Duodenal mucosa (tissue), 2 donors: ENCODE results near the gene SHANK2.
"Not testable (repeated sequence)": the region's sequence is repeated elsewhere in the genome, so short reads cannot be mapped to it uniquely, and the experiment has no call there.

Source experiments
- H3K27ac ChIP-seq: one replicate; pipeline ENCODE4 v1.7.0; 2013; ENCODE audit warnings: low read depth, low read length
- H3K27me3 ChIP-seq, 2 donors: one replicate each; pipeline ENCODE4 v1.7.0; 2013; ENCODE audit warnings: low read length in 2 of 2, control low read depth in 1 of 2; ENCODE audit not compliant: insufficient read depth in 2 of 2, control insufficient read depth in 1 of 2
- H3K36me3 ChIP-seq, 2 donors: one replicate each; pipeline ENCODE4 v1.7.0; 2013; ENCODE audit warnings: low read length in 2 of 2, control low read depth in 1 of 2; ENCODE audit not compliant: insufficient read depth in 2 of 2, control insufficient read depth in 1 of 2
- H3K4me1 ChIP-seq, 2 donors: one replicate each; pipeline ENCODE4 v1.7.0; 2013; ENCODE audit warnings: low read length in 2 of 2, control low read depth in 1 of 2; ENCODE audit not compliant: insufficient read depth in 2 of 2, control insufficient read depth in 1 of 2
- H3K4me3 ChIP-seq, 2 donors: one replicate each; pipeline ENCODE4 v1.7.0; 2013; ENCODE audit warnings: low read length in 2 of 2, low read depth in 1 of 2
- H3K9ac ChIP-seq, 2 donors: one replicate each; pipeline ENCODE4 v1.7.0; 2013; ENCODE audit warnings: low read length in 2 of 2, low read depth in 1 of 2
- H3K9me3 ChIP-seq, 2 donors: one replicate each; pipeline ENCODE4 v1.7.0; 2013; ENCODE audit warnings: low read length in 2 of 2, control low read depth in 1 of 2; ENCODE audit not compliant: control insufficient read depth in 1 of 2

SHANK2 gene

DNA sequence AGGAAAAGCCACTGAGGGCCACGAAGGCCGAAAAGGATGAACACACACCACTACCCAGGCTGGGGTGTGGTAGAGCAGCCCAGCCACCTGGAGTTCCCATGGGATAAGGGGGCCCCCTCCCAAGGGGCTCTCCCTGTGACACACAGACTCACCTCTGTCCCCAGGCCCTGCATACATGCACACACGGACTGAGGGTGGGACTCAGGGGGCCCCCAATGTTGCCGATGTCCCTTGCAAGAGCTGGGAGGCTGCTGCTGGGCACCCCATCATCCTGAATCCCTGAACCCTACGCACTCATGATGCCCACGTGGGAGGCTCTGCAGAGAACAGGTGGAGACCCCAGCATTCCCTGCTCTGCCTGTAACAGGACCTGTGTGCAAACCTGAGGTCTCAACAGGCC, 14.5 kb downstream of the SHANK2 start:
- H3K9ac ChIP-seq, result no peak overlapping the region
- peaks cover 0 to 6% of the 10 kb centered on the region in 2 donors for H3K4me1 ChIP-seq
- H3K9me3 ChIP-seq, result no peaks in the 10 kb centered on the region
- H3K36me3 ChIP-seq, result peaks cover 0 to 3% of the 10 kb centered on the region in 2 donors
- no peaks in the 10 kb centered on the region for H3K27me3 ChIP-seq
- no peak overlapping the region for H3K4me3 ChIP-seq
- no peak overlapping the region for H3K27ac ChIP-seq

DNA sequence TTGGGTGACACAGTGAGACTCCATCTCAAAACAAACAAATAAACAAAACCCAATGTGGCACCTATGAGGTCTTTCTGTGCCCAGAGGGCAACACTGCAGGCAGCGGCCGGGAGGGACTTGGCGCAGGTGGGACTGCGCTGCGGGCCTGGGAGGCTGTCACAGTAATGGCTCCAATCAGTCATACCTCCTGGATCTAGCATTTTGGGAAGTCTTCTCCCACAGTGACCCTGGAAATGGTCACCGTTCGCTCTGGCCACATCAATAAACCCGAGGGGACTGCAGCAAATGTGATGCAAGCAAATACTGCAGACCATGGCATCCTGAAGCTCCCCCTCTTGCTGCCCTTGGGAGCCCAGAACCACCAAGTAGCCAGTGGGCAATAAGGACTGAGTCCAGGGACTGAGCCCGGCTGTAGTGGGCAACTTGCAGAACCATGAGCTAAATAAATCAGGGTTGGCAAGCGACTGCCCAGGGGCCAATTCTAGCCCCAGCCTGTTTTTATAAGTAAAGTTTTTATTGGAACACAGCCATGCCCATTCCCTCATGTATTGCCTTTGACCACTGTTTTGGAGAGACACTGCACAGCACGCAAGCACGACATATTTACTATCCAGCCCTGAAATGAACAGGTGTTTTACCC, 15.4 kb downstream of the SHANK2 start:
- Histone ChIP-seq H3K4me1 (peaks cover 0 to 6% of the 10 kb centered on the region in 2 donors), H3K4me3 (no peak overlapping the region), H3K27me3 (no peaks in the 10 kb centered on the region), H3K9ac (no peak overlapping the region), H3K9me3 (no peaks in the 10 kb centered on the region), H3K36me3 (peaks cover 0 to 3% of the 10 kb centered on the region in 2 donors), H3K27ac (no peak overlapping the region)

DNA sequence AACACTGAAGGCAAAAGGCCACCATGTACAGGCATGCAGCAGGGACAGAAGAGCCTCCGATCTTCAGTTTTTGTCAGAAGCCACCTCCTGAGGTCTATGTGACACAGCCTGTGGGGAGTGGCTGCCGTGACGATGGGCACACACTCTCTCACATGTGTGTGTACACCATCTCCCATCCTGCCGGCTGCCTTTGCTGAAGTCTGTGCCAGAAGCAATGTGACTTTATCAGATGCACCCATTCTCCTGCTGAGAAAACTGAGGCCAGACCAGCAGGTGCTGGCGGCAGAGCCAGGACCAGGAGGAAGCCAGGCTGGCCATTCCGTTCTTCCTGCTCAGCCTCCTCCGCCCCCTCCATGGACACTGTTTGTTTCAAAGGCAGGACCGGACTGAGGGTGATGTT, 16.7 kb downstream of the SHANK2 start:
- H3K9ac ChIP-seq, result no peak overlapping the region
- no peak overlapping the region for H3K4me3 ChIP-seq
- no peaks in the 10 kb centered on the region for H3K27me3 ChIP-seq
- no peaks in the 10 kb centered on the region for H3K4me1 ChIP-seq
- H3K27ac ChIP-seq, result no peak overlapping the region
- no peaks in the 10 kb centered on the region for H3K9me3 ChIP-seq
- H3K36me3 ChIP-seq, result peaks cover 0 to 3% of the 10 kb centered on the region in 2 donors

DNA sequence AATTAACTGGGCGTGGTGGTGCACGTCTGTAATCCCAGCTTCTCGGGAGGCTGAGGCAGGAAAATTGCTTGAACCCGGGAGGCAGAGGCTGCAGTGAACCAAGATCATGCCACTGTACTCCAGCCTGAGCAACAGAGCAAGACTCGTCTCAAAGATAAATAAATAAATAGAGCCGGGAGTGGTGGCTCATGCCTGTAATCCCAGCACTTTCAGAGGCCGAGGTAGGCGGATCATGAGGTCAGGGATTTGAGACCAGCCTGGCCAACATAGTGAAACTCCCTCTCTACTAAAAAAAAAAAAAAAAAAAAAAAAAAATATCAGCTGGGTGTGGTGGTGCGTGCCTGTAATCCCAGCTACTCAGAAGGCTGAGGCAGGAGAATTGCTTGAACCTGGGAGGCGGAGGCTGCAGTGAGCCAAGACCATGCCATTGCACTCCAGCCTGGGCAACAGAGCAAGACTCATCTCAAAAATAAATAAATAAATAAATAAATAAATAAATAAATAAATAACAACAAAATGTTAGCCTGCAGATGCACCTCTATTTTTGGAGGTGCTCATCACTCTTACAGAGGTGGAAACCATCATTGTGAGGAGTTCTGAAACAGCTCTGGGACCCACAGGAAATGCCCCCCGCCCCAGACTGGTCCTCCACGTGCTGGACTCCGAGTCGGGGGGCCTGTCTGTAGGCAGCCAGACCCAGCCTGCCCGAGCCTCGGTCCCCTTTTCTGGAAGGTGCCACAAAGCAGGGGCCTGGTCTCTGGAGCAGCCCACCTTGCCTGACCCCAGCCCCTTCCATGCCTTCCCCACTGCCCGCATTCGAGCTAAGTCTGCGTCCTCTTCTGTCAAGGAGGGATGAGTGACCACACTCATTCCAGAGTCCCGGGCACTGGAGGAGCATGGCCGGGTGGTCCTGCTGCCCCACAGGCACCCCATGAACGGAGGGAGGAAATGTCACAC, 18.2 kb downstream of the SHANK2 start:
- not testable (repeated sequence) for H3K9ac ChIP-seq, H3K9me3 ChIP-seq, H3K4me1 ChIP-seq, H3K4me3 ChIP-seq, H3K27me3 ChIP-seq, H3K27ac ChIP-seq, H3K36me3 ChIP-seq

DNA sequence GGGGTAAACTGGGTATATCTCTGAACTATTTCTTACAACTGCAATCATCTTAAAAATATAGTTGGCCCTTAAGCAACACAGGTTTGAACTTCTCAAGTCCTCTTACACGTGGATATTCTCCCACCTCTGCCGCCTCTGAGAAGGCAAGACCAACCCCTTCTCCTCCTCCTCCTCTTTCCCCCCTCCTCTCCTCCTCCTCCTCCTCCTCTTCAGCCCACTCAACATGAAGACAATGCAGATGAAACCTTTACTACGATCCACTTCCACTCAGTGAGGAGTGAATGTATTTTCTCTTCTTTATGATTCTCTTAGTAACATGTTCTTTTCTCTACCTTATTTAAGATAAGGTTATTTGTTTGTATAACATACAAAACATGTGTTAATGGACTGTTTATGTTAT, 20.0 kb downstream of the SHANK2 start:
- Histone ChIP-seq H3K36me3 (no peaks in the 10 kb centered on the region), H3K27ac (no peak overlapping the region), H3K9me3 (peaks cover 0 to 3% of the 10 kb centered on the region in 2 donors), H3K27me3 (no peaks in the 10 kb centered on the region), H3K4me3 (no peak overlapping the region), H3K9ac (no peak overlapping the region), H3K4me1 (no peaks in the 10 kb centered on the region)

DNA sequence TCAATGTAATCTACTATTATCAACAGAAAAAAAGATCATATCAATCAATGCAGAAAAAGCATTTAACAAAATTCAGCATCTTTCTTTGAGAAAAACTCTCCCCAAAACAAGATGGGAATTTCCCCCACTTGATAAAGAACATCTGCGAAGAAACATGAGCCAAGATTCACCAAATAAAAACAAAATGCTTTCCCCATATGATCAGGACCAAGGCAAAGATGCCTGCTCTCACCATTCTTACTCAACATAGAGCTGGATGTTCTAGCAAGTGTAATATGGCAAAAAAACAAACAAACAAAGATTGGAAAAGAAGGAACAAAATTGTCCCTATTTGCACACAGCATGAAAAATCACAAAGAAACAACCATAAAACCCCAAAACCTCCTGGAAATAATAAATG, 23.4 kb downstream of the SHANK2 start:
- Histone ChIP-seq H3K27me3 (no peaks in the 10 kb centered on the region), H3K9ac (no peak overlapping the region), H3K27ac (no peak overlapping the region), H3K4me1 (no peaks in the 10 kb centered on the region), H3K4me3 (no peak overlapping the region), H3K36me3 (peaks cover 3 to 5% of the 10 kb centered on the region in 2 donors), H3K9me3 (peaks cover 0 to 10% of the 10 kb centered on the region in 2 donors)

DNA sequence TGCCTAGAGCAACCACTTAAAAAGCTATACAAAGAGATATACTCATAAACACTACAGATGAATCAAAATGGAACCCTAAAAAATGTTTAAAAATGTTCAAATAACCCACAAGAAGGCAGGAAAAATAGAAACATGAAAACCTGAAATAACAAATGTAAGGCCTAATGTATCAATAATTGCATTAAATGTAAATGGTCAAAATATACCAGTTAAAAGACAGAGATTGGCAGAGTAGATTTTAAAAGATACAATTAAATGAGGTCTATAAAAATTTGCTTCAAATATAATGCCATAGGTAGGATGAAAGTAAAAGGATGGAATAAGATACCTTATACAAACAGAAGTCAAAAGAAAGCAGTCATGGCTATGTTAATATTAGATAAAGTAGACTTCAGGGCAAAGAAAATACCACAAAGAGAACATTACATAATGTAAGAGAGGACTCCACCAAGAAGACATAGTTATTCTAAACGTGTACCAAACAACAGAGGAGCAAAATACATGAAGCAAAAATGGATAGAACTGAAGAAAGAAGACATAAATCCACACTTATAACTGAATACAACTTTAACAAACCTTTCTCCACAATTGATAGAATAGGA, 25.2 kb downstream of the SHANK2 start:
- Histone ChIP-seq H3K4me3 (no peak overlapping the region), H3K36me3 (peaks cover 9 to 10% of the 10 kb centered on the region in 2 donors), H3K9me3 (peaks cover 0 to 10% of the 10 kb centered on the region in 2 donors)

DNA sequence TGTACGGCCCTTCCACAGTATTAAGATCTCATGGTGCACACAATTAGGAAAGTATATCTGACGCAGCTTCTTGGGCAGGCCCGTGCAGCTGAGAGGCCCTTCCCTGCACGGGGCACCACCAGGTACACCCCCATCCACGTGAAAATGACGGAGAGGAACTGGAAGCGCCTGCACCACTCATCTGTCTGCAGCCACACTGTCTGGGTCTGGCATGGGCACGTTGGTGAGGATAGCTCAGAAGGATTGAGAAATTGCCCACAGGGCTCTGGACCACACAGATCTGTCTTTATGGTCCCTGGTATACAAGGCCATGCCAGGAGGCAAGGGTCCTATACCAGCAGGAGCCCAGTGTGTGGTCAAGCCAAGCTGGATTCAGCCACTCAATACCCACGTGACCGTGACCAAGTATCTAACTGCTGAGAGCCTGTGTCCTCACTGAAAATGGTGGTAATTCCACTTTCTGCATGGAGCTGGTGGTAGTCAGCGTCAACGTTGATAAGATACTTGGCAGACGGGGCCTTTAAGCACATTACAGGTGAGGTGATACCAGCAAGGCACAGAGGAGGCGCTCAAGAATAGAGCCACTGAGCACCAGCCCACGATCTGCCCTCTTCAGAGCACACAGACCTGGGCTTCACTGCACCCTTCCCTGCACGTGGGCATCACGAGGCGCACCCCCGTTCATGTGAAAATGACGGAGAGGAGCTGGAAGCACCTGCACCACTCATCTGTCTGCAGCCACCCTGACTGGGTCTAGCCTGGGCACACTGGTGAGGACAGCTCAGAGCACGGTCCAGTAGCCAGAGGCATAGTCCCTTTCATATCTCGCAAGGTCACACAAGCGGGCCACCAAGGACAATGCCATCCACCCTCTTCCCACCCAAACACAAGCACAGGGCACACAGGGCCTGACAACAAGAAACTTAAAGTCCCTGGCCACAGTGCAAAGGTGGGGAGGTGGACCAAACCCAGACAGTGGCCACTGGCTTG, 28.4 kb downstream of the SHANK2 start:
- Histone ChIP-seq H3K9me3 (peaks cover 0 to 10% of the 10 kb centered on the region in 2 donors), H3K9ac (no peak overlapping the region), H3K4me1 (peaks cover 0 to 4% of the 10 kb centered on the region in 2 donors), H3K36me3 (peaks cover 9 to 10% of the 10 kb centered on the region in 2 donors), H3K27me3 (no peaks in the 10 kb centered on the region), H3K4me3 (no peak overlapping the region), H3K27ac (no peak overlapping the region)

More for the DNA sequence above, 25.2 kb downstream of the SHANK2 start:
- H3K27ac ChIP-seq, result no peak overlapping the region
- peaks cover 0 to 4% of the 10 kb centered on the region in 2 donors for H3K4me1 ChIP-seq
- no peaks in the 10 kb centered on the region for H3K27me3 ChIP-seq
- H3K9ac ChIP-seq, result no peak overlapping the region

DNA sequence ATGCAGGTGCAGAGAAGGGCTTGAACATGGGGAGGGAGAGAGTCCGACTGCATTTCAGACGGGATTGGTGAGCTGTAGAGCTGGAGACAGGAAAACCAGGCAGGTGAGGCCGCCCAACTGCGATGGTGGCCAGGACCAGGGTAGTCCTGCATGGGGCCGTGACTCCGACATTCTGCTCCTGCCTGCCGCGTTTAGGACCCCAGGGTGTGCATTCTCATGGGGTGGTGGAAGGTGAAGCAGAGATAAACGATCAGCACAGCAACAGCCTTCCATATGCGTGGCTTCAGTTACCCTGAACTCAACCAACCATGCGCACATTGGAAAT, 29.3 kb downstream of the SHANK2 start:
- H3K27me3 ChIP-seq, result no peaks in the 10 kb centered on the region
- H3K36me3 ChIP-seq, result peaks cover 9 to 10% of the 10 kb centered on the region in 2 donors
- no peak overlapping the region for H3K27ac ChIP-seq
- H3K4me1 ChIP-seq, result peaks cover 0 to 4% of the 10 kb centered on the region in 2 donors
- H3K9ac ChIP-seq, result no peak overlapping the region
- H3K4me3 ChIP-seq, result no peak overlapping the region
- peaks cover 0 to 10% of the 10 kb centered on the region in 2 donors for H3K9me3 ChIP-seq
